Measurements from ENCODE around the gene POFUT2.

Gene POFUT2

DNA sequence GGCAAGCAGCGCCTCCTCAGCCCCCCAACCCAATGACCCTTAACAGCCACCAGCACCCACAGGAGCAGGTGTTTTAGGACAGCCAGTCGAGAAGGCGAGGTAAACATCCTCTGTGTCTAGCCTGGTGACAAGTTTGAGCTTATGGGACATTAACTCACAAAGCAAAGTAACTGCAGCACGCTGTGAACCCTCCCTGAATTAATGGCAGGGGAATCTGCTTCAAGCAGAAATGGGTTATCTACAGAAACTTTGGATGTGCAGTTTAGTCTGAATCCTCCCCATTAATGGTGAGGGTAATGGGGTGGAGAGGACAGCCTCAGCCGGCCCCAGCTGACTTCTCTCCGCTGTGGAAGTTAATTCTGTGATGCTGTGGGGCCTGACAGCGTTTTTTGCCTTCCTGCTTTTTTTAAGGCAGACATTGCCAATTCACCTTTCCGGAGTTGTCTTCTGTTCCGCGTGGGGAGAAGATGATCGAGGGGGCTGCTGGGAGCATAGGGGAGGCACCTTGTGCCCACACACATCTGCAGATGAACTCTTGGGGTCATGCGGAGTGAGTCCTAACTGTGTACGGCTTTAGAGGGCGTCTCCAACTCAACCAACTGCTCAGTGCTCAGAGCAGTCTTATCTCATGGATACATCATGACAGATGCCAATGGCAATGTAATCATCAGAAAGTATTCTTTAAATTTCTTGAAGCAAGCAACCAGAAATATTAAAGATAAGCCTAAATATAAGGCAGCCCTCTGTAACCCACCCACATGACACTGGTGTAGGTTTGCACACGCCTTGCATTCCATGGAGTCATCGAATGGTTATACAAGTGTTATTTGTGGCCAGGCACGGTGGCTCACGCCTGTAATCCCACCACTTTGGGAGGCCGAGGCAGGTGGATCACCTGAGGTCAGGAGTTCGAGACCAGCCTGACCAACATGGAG is 41.0 kb downstream of the POFUT2 start:
- DNase-seq, result no peak

DNA sequence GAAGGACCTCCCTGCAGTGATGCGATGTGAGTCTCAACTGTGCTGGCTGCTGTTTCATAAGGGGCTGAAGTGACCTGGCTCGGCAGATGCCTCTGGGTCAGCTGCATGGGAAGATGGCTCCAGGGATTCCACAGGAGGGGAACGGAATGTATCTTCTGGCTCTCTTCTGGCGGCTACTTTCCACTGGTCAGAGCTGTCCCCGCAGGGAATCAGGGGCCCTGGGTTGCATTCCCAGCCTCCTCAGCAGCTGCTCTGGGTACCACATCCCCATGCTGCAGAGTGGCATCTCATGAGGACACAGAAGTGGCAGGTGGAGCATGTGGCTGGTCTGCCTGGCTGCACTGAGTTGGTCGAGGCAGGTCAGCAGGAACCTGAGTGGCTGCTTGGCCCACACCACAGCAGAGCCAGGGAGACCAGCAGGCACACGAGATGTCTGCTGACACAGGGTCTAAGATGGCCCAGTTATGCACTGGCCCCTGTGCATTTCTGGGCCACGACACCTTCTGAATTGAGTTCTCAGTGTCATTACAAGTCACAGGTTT is 42.8 kb downstream of the POFUT2 start:
- DNase-seq, result no peak

DNA sequence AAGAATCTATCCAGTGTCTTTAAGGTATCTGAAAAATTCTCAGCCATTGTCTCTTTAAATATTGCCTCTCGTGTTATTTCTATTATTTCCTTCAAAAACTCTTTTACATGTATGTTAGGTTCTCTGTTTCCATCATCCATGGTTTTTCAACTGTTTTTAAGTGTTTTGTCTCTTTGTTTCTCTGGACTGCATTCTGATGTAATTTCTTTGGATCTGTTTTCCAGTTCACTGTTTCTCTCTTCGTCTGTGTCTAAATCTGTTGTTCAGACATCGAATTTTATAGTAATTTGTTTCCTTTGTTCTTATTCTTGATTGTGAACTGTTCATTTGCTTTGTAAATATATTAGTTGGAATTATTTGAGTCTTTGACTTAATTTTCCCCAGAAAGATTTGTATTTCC is 44.1 kb downstream of the POFUT2 start:
- no peak for DNase-seq

DNA sequence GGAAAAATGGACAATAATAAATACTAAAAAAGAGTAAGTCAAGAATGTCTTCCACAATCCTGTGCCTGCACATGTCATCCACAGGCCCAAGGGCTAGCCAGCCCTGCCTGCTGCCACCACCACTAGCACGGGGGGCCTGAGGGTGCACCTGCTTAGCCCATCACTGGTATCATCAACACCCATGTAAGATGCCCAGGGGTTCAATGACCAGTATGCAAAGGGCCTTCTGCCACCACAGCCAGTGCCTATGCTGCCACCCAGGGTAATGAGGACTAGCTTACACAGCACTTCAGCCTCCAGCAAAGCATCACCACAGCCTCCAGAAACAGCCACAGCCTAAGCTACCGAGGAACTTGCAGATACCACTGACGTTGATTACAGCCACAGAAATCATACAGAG is 46.3 kb downstream of the POFUT2 start:
- no peak for DNase-seq

- DNase-seq, result no peak
Measured at GRCh38 chr21:45237401-45237800, 50.3 kb downstream of the POFUT2 start.

- DNase-seq, result no peak
Measured at GRCh38 chr21:45236481-45236880, 51.2 kb downstream of the POFUT2 start.

GRCh38 chr21:45235488-45235887 is 52.2 kb downstream of the POFUT2 start:
- no peak for DNase-seq

DNA sequence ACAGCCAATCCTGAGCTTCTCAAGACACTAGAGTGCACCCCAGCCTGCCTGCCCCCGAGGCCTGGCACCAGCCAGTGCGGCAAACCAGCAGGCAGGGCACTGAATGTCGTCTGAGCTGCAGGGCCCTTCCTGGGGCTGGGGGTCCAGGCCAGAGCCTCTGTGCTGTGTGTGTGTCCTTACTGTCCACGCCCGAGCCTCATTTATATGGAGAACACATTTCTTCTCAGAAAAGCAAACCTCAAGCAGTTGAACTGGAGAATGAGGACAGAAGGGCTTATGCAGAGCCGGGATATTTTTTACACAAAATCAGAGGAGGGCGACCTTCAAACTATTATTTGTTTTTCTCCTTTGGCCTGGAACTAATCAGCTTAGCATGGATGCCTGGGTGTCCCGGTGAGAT is 52.7 kb downstream of the POFUT2 start:
- no peak for DNase-seq

GRCh38 chr21:45234127-45234526 is 53.6 kb downstream of the POFUT2 start:
- no peak for DNase-seq

GRCh38 chr21:45231705-45232104 is 56.0 kb downstream of the POFUT2 start:
- DNase-seq, result no peak

DNA sequence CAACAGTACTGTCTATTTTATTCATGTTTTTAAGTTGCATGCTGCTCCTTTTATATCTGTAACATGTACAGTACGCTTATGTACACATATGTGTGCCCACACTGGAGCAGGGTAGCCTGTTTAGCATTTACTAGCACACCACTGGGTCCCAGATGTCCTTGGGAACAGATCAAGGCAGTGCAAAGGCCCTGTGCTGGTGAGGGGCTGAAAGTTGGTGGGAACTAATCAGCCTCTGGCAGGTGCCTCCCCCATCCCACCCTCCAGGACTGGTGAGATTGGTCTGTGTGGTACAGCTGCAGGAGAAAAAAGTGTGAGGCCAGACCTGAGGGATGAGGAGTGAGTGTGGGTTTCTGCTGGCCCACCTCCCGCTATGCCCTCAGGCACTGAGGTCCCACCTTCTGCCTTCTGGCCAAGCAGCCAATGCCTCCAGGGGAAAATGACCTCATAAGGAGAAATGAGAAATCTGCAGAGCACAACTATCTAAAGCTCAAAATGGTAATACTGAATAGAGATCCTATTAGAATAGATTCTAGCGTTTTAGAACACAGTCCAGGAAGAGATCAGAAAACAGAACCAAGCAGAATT is 58.9 kb downstream of the POFUT2 start:
- no peak for DNase-seq

DNA sequence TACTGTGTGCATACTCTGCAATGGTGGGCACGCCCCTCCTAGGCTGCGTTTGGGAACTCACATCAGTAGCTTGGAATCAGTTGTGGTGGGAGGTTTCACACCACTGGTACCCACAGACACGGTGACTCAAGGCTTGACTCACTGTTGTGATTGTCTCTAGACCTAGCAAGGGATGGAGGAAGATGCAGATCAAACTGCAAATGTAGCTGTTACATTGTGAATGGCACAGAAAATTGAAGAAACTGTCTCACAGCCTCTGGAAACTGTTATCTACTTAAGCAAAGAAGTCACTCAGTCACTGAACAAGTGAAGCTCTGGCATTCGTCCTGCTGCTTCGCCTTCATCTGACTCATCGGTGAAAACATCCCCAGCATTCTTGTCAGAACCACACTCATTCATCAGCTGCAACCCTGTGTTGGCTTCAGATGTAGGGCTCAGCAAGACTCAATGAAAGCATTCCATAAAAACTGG is 59.5 kb downstream of the POFUT2 start:
- DNase-seq, result no peak

- DNase-seq, result peak; percentile 3
Measured at GRCh38 chr21:45227735-45228134, 60.0 kb downstream of the POFUT2 start.

DNA sequence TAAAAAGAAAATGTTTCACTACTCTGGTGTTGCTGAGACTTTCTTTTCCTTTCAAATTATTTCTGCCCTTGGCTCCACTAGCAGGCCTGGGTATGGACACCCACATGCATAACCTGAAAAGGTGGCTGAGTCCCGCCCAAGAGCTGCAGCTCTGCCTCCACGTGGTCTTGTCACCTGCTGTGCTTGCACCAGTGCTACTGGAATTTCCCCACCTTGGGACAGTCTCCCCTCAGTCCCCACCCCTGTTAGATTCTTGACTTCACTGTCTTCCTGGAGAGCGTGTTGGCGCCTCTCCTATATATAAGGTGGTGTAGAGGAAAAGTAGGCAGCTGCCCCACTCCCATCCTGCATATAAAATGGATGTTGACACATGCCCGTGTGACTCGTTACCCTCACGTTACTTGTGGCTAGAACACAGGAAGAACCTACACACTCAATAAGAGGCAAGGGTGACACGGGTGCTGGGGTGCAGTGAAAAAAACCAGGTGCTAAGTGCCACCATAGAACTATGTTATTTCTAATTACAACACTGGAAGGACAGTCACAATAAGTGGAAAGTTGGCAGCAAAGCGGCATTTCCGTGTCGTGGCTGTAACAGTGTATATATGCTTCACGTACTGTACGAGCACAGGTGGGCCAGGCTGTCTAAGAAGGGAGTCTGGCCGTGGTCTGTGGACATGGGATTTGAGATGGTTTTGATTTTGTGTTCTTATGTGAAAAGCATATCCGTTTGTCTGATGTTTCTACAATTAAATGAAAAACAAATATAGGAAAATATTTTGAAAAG is 61.0 kb downstream of the POFUT2 start:
- no peak for DNase-seq

DNA sequence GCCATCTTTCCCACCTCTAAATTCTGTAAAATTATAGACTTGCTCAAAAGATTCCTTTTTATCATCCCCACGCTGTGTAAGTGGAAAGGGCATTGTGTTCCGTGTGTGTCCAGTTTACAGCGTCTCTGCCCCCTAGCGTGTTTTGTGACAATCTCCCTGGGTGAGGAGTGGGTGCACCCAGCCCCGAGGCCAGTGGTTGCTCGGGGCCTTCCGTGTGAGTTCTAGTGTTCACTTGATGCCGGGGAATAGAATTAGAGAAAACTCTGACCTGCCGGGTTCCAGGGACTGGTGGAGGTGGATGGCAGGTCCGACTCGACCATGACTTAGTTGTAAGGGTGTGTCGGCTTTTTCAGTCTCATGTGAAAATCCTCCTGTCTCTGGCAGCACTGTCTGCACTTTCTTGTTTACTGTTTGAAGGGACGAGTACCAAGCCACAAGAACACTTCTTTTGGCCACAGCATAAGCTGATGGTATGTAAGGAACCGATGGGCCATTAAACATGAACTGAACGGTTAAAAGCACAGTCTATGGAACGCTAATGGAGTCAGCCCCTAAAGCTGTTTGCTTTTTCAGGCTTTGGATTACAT is 61.9 kb downstream of the POFUT2 start:
- DNase-seq, result no peak

DNA sequence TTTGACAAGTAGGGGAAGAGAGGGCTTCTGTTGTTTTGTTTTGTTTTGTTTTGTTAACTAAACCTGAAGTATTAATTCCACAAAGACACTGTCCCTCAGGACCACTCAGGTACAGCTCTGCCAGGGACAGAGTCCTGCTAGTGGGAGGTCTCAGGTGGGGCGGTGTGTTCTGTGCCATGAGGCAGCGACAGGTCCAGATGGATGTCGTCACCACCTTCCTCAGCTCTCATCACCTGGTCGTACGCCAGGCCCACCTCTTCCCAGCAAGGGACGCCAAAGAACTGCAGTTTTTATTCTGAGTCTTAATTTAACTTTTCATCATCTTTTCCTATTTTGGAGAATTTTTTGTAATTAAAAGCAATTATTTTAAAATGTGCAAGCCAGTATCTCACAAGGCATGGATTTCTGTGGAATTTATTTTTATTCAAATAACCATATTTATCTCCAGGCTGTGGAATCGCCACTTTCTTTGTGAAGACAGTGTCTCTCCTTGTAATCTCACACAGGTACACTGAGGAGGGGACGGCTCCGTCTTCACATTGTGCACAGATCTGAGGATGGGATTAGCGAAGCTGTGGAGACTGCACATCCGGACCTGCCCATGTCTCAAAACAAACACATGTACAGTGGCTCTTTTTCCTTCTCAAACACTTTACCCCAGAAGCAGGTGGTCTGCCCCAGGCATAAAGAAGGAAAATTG is 62.5 kb downstream of the POFUT2 start:
- no peak for DNase-seq

- DNase-seq, result no peak
Measured at GRCh38 chr21:45224189-45224938, 63.3 kb downstream of the POFUT2 start.

- no peak for DNase-seq
Measured at GRCh38 chr21:45223236-45224185, 64.2 kb downstream of the POFUT2 start.

DNA sequence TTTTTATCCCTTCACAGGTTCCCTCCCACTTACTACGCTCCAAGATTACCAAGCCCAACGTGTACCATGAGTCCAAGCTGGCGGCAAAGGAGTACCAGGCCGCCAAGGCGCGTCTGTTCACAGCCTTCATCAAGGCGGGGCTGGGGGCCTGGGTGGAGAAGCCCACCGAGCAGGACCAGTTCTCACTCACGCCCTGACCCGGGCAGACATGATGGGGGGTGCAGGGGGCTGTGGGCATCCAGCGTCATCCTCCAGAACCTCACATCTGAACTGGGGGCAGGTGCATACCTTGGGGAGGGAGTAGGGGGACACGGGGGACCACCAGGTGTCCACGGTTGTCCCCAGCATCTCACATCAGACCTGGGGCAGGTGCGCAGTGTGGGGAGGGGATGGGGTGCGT is 65.7 kb downstream of the POFUT2 start:
- no peak for DNase-seq

All from NCI-H774 (cell line).